Esophagus muscularis mucosa (tissue), 4 donors: ENCODE data around the gene LCN2. TPM values are rescaled to one million over a fixed set of nuclear protein-coding genes. Genes with fewer than 3 reads are reported as not detected.
A peak's percentile ranks its signal among the peaks of the same experiment; 100 is the strongest.
"Not testable (repeated sequence)": the region's sequence is repeated elsewhere in the genome, so short reads cannot be mapped to it uniquely, and the experiment has no call there.

Source experiments
- DNase-seq: peaks from one replicate; pipeline ENCODE4 v3.0.0-alpha.2; 2017; ENCODE audit errors: extremely low spot score
- H3K27ac ChIP-seq, 4 donors: fragments of 200-600 bp; sonication (generic); replicated peaks in 1 of 4; 1 replicate in 3 of 4; 2 replicates in 1 of 4; pipeline ENCODE4 v1.5.1; 2016 to 2019; ENCODE audit warnings: mild to moderate bottlenecking in 1 of 4
- H3K27me3 ChIP-seq, 4 donors: fragments of 200-600 bp; sonication (generic); one replicate each; pipeline versions ENCODE4 v1.5.1 to v1.6.0; 2016 to 2019
- H3K36me3 ChIP-seq, 4 donors: fragments of 200-600 bp; sonication (generic); one replicate each; pipeline ENCODE4 v1.5.1; 2016 to 2019
- H3K4me1 ChIP-seq, 4 donors: fragments of 200-600 bp; sonication (generic); one replicate each; pipeline ENCODE4 v1.5.1; 2016 to 2019
- H3K4me3 ChIP-seq, 4 donors: fragments of 200-600 bp; sonication (generic); 1 replicate in 2 of 4; 2 replicates in 2 of 4; pipeline ENCODE4 v1.5.1; 2016 to 2019; ENCODE audit warnings: mild to moderate bottlenecking in 4 of 4, moderate library complexity in 1 of 4
- H3K9me3 ChIP-seq, 4 donors: fragments of 200-600 bp; sonication (generic); 1 replicate in 3 of 4; 2 replicates in 1 of 4; pipeline ENCODE4 v1.5.1; 2016 to 2019
- CTCF ChIP-seq, 3 experiments: fragments of 200-600 bp in 2 of 3; fragments of 450-650 bp in 1 of 3; sonication (generic) in 2 of 3; IDR thresholded peaks; one replicate each; pipeline ENCODE4 v1.5.1; 2017 to 2019; ENCODE audit warnings: antibody characterized with exemption in 3 of 3, mild to moderate bottlenecking in 2 of 3, moderate library complexity in 1 of 3
- EP300 ChIP-seq: sonication (generic); formaldehyde crosslinking; IDR thresholded peaks from one replicate; pipeline ENCODE4 v1.6.1; 2017; ENCODE audit warnings: antibody characterized with exemption
- POLR2A ChIP-seq: fragments of 450-650 bp; IDR thresholded peaks from one replicate; pipeline ENCODE4 v1.6.1; 2017; ENCODE audit warnings: antibody characterized with exemption, moderate library complexity, mild to moderate bottlenecking, low read depth
- POLR2AphosphoS5 ChIP-seq, 2 donors: sonication (generic); formaldehyde crosslinking; IDR thresholded peaks; one replicate each; pipeline ENCODE4 v1.6.1; 2017; ENCODE audit warnings: antibody characterized with exemption in 2 of 2
- WGBS: methylation state at CpG from one replicate; pipeline ENCODE4 v1.1.5; 2018; 5-methylcytosine and 5-hydroxymethylcytosine counted together
- intact Hi-C: fragments of 100-400 bp; cut with DNase I; formaldehyde crosslinking; loops from one replicate; pipeline ENCODE4 v1.15.1; 2023
- total RNA-seq, 4 donors: library from RNA; depleted of rRNA; stranded (reverse); fragments of >200 nt; gene quantifications; one replicate each; pipeline versions ENCODE4 v1.1.0 to v1.2.1, GENCODE V29; 2016

Gene LCN2
- total RNA-seq, 4 donors from 2014 or later, result 0.83 to 6.2 TPM; not detected in 2

DNA sequence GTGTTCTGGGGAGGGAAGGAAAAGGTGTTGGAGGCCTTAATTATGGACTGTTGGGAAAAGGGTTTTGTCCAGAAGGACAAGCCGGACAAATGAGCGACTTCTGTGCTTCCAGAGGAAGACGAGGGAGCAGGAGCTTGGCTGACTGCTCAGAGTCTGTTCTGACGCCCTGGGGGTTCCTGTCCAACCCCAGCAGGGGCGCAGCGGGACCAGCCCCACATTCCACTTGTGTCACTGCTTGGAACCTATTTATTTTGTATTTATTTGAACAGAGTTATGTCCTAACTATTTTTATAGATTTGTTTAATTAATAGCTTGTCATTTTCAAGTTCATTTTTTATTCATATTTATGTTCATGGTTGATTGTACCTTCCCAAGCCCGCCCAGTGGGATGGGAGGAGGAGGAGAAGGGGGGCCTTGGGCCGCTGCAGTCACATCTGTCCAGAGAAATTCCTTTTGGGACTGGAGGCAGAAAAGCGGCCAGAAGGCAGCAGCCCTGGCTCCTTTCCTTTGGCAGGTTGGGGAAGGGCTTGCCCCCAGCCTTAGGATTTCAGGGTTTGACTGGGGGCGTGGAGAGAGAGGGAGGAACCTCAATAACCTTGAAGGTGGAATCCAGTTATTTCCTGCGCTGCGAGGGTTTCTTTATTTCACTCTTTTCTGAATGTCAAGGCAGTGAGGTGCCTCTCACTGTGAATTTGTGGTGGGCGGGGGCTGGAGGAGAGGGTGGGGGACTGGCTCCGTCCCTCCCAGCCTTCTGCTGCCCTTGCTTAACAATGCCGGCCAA is 40.8 kb upstream of the LCN2 start:
- intact Hi-C loops, result no loop called here
- TF ChIP-seq CTCF (IDR thresholded peaks at IDR 0.05) (no peak), EP300 (no peak), POLR2AphosphoS5 (IDR thresholded peaks at IDR 0.05) (no peak), POLR2A (no peak)
- no peak for DNase-seq
- H3K9me3 ChIP-seq, result no peaks in the 10 kb centered on the region
- H3K4me1 ChIP-seq, result peaks cover 13 to 27% (median 23%) of the 10 kb centered on the region in 4 donors
- H3K27ac ChIP-seq, result peak overlapping the region in 2 of 4 donors; percentile 27 to 43
- 68% methylated on average over 15 of the region's 15 CpGs for WGBS
- H3K27me3 ChIP-seq, result no peaks in the 10 kb centered on the region
- H3K4me3 ChIP-seq, result no peak overlapping the region
- H3K36me3 ChIP-seq, result peaks cover 42 to 66% (median 57%) of the 10 kb centered on the region in 4 donors

DNA sequence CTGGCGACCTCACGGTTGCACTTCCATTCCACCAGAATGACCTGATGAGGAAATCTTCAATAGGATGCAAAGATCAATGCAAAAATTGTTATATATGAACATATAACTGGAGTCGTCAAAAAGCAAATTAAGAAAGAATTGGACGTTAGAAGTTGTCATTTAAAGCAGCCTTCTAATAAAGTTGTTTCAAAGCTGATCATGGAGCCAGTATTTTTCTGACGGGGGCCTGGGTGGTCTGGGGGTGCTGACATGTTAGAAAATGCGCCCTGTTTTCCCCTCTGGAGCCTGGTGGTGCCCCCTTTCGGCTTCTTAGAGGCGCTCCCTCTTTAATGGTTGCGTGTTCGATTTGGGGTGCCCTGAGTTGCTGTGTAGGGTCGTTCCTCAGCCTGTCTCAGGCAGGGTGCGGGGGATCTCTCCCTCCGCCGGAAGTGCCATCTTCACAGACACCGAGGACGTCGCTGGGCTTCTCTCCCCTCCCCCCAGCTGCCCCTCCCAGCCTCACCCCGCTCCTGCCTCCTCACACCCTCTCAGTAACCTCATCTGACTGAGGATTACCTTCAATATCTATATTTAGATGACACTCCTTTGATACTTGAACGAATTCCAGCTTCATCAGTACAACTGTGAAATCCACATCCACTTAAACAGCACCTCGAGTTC is 40.1 kb upstream of the LCN2 start:
- Histone ChIP-seq H3K4me1 (peaks cover 12 to 26% (median 17%) of the 10 kb centered on the region in 4 donors), H3K36me3 (peaks cover 35 to 66% (median 57%) of the 10 kb centered on the region in 4 donors), H3K27ac (peak overlapping the region; percentile 25 to 43 (median 37)), H3K27me3 (no peaks in the 10 kb centered on the region), H3K4me3 (no peak overlapping the region), H3K9me3 (no peaks in the 10 kb centered on the region)
- TF ChIP-seq POLR2A, result no peak
- no peak for TF ChIP-seq CTCF (IDR thresholded peaks at IDR 0.05)
- no peak for TF ChIP-seq POLR2AphosphoS5 (IDR thresholded peaks at IDR 0.05)
- TF ChIP-seq EP300, result no peak
- 60% methylated on average over 18 of the region's 20 CpGs for WGBS
- no peak for DNase-seq
- intact Hi-C loops, result no loop called here

DNA sequence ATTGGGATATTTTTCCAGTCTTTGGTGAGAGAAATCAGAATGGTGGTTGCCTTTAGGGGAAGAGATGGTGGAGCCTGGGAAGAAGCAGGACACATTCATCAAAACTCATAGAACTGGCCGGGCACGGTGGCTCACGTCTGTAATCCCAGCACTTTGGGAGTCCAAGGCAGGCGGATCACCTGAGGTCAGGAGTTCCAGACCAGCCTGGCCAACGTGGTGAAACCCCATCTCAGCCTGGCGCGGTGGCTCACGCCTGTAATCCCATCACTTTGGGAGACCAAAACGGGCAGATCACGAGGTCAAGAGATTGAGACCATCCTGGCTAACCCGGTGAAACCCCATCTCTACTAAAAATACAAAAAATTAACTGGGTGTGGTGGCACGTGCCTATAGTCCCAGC is 37.5 kb upstream of the LCN2 start:
- H3K27ac ChIP-seq, H3K4me3 ChIP-seq, intact Hi-C loops, H3K9me3 ChIP-seq, H3K27me3 ChIP-seq, DNase-seq: not testable (repeated sequence)
- H3K36me3 ChIP-seq, result peaks cover 20 to 56% (median 52%) of the 10 kb centered on the region in 4 donors
- WGBS, result 92% methylated on average over 7 of the region's 12 CpGs
- peaks cover 9 to 26% (median 15%) of the 10 kb centered on the region in 4 donors for H3K4me1 ChIP-seq

DNA sequence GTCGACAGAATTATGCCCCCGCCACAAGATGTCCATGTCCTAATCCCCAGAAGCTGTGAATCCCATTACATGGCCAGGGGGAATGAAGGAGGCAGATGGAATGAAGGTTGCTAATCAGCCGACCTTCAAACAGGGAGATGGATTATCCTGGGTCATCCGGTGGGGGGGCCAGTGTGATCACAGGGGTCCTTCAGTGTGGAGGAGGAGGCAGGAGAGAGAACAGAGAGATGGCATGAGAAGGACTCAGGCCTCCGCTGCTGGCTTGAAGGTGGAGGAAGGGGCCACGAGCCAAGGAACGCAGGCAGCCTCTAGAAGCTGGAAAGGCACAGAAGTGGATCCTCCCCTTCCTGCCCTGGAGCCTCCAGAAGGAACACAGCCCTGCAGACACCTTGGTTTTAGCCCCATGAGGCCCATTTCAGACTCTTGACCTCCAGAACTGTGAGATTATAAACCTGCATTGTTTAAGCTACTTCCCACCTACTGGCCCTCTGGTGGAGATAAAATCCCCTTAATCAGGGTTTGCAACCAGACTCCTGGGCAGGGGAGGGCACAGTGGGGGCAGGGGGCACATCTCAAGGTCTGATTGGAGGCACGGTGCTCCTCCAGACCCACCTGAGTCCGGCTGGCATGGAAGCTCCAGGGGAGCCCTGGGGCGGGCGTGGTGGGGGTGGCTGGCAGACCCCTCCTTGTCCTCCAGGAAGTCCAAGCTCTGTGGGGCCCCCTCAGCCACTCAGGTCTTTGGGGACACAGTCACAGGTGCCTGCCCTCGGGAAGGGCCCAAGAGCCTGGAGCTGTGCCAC is 35.5 kb upstream of the LCN2 start:
- Histone ChIP-seq H3K4me3 (no peak overlapping the region), H3K36me3 (peaks cover 3 to 36% (median 32%) of the 10 kb centered on the region in 4 donors), H3K27me3 (no peaks in the 10 kb centered on the region), H3K27ac (no peak overlapping the region), H3K4me1 (peaks cover 12 to 30% (median 18%) of the 10 kb centered on the region in 4 donors), H3K9me3 (no peaks in the 10 kb centered on the region)
- TF ChIP-seq CTCF (IDR thresholded peaks at IDR 0.05), result no peak
- no peak for TF ChIP-seq POLR2AphosphoS5 (IDR thresholded peaks at IDR 0.05)
- no peak for TF ChIP-seq POLR2A
- TF ChIP-seq EP300, result no peak
- intact Hi-C loops, result no loop called here
- 93% methylated on average over 10 of the region's 12 CpGs for WGBS
- DNase-seq, result no peak
